ENCODE measurements around the gene FOXP2. TPM values are rescaled to one million over a fixed set of nuclear protein-coding genes. Genes with fewer than 3 reads are reported as not detected.

Gene FOXP2
- total RNA-seq, 1 experiment from 2014 or later, result 0.17 TPM

DNA sequence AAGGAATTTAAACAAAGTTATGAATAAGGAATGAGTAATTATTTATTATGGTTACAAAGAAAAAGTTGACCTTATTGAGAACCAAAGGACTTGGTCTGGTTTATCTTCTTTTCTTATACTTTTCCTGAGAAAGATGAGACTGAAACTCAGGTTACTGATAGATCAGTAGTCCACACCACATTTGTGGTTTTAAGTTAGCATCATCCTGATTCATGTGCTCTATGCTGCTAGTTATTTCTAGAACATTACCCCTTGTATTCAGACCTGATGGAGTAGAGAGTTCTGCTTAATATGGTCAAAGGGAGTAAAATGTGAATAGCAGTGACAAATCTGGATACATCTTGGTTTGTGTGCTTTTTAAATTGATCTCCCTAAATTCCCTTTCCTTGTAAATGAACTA is 63.8 kb downstream of the FOXP2 start (continued):
- TF ChIP-seq, protein P1, sequence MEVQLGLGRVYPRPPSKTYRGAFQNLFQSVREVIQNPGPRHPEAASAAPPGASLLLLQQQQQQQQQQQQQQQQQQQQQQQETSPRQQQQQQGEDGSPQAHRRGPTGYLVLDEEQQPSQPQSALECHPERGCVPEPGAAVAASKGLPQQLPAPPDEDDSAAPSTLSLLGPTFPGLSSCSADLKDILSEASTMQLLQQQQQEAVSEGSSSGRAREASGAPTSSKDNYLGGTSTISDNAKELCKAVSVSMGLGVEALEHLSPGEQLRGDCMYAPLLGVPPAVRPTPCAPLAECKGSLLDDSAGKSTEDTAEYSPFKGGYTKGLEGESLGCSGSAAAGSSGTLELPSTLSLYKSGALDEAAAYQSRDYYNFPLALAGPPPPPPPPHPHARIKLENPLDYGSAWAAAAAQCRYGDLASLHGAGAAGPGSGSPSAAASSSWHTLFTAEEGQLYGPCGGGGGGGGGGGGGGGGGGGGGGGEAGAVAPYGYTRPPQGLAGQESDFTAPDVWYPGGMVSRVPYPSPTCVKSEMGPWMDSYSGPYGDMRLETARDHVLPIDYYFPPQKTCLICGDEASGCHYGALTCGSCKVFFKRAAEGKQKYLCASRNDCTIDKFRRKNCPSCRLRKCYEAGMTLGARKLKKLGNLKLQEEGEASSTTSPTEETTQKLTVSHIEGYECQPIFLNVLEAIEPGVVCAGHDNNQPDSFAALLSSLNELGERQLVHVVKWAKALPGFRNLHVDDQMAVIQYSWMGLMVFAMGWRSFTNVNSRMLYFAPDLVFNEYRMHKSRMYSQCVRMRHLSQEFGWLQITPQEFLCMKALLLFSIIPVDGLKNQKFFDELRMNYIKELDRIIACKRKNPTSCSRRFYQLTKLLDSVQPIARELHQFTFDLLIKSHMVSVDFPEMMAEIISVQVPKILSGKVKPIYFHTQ (CRISPR knock-in tag; IDR thresholded peaks at IDR 0.05), result no peak
- TF ChIP-seq, protein P2, sequence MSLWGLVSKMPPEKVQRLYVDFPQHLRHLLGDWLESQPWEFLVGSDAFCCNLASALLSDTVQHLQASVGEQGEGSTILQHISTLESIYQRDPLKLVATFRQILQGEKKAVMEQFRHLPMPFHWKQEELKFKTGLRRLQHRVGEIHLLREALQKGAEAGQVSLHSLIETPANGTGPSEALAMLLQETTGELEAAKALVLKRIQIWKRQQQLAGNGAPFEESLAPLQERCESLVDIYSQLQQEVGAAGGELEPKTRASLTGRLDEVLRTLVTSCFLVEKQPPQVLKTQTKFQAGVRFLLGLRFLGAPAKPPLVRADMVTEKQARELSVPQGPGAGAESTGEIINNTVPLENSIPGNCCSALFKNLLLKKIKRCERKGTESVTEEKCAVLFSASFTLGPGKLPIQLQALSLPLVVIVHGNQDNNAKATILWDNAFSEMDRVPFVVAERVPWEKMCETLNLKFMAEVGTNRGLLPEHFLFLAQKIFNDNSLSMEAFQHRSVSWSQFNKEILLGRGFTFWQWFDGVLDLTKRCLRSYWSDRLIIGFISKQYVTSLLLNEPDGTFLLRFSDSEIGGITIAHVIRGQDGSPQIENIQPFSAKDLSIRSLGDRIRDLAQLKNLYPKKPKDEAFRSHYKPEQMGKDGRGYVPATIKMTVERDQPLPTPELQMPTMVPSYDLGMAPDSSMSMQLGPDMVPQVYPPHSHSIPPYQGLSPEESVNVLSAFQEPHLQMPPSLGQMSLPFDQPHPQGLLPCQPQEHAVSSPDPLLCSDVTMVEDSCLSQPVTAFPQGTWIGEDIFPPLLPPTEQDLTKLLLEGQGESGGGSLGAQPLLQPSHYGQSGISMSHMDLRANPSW (CRISPR knock-in tag; conservative IDR thresholded peaks at IDR 0.05; ENCODE audit: low read depth), result no peak

DNA sequence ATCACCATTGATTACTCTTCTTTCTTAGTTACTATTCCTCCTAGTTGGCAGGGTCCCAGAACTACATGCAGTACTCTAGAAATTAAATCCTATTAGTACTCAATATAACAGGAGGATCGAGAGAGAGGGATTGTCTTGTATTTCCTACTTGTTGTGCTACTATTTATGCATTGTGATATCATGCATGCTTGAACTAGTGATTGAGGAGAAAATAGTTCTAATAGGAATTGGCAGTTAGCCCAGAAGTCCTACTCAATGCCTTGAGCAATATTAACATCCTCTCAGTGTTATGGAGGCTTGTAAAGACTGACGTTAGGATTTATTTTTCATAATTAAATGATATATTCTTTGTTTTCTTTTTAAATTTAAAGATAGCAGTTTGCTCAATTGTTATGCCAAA is 67.4 kb downstream of the FOXP2 start:
- ChIA-PET CTCF (no interaction called here), POLR2A (no interaction called here)
- H3K27ac Mint-ChIP-seq, result no peak overlapping the region
- peaks cover 11% of the 10 kb centered on the region for H3K36me3 Mint-ChIP-seq
- peaks cover 18% of the 10 kb centered on the region for H3K9me3 Mint-ChIP-seq
- no peak for TF ChIP-seq ZNF232 (CRISPR knock-in tag; IDR thresholded peaks at IDR 0.05)
- TF ChIP-seq, protein P3, sequence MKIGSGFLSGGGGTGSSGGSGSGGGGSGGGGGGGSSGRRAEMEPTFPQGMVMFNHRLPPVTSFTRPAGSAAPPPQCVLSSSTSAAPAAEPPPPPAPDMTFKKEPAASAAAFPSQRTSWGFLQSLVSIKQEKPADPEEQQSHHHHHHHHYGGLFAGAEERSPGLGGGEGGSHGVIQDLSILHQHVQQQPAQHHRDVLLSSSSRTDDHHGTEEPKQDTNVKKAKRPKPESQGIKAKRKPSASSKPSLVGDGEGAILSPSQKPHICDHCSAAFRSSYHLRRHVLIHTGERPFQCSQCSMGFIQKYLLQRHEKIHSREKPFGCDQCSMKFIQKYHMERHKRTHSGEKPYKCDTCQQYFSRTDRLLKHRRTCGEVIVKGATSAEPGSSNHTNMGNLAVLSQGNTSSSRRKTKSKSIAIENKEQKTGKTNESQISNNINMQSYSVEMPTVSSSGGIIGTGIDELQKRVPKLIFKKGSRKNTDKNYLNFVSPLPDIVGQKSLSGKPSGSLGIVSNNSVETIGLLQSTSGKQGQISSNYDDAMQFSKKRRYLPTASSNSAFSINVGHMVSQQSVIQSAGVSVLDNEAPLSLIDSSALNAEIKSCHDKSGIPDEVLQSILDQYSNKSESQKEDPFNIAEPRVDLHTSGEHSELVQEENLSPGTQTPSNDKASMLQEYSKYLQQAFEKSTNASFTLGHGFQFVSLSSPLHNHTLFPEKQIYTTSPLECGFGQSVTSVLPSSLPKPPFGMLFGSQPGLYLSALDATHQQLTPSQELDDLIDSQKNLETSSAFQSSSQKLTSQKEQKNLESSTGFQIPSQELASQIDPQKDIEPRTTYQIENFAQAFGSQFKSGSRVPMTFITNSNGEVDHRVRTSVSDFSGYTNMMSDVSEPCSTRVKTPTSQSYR (CRISPR knock-in tag; IDR thresholded peaks at IDR 0.05), result no peak
- no peak for TF ChIP-seq CREB1 (CRISPR knock-in tag; IDR thresholded peaks at IDR 0.05)
- no peak for TF ChIP-seq SMAD4 (CRISPR knock-in tag; IDR thresholded peaks at IDR 0.05)
- TF ChIP-seq, protein P4, sequence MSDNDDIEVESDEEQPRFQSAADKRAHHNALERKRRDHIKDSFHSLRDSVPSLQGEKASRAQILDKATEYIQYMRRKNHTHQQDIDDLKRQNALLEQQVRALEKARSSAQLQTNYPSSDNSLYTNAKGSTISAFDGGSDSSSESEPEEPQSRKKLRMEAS (CRISPR knock-in tag; IDR thresholded peaks at IDR 0.05), result no peak
- TF ChIP-seq, protein P5, sequence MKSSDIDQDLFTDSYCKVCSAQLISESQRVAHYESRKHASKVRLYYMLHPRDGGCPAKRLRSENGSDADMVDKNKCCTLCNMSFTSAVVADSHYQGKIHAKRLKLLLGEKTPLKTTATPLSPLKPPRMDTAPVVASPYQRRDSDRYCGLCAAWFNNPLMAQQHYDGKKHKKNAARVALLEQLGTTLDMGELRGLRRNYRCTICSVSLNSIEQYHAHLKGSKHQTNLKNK (CRISPR knock-in tag; IDR thresholded peaks at IDR 0.05), result no peak
- TF ChIP-seq NFATC4 (CRISPR knock-in tag; IDR thresholded peaks at IDR 0.05), result no peak
- DNase-seq (ENCODE audit: low spot score) (no peak), ATAC-seq (no peak)
- no peaks in the 10 kb centered on the region for H3K27me3 Mint-ChIP-seq (ENCODE audit: low read depth)
- no peak overlapping the region for H3K4me3 Mint-ChIP-seq
- no peaks in the 10 kb centered on the region for H3K4me1 Mint-ChIP-seq

DNA sequence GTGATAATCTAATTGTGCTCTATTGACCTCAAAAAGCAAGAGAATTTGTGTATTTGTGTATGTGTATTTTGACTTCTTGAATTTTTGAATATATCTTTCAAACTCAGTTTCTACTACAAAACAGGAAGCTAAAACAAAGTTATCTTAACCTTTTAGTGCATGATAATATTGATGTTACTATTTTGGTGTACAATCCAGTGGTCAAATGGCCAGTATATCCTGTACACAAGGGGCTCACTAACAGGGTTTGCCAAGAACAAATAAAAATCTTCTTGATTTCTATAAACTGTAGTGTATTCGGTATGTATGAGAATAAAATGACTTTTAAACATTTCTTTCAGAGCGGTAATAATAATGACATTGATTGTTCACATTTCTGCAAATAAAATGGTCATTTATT is 69.6 kb downstream of the FOXP2 start:
- no peaks in the 10 kb centered on the region for H3K4me1 Mint-ChIP-seq
- no peaks in the 10 kb centered on the region for H3K27me3 Mint-ChIP-seq (ENCODE audit: low read depth)
- ChIA-PET CTCF (no interaction called here), POLR2A (no interaction called here)
- no peak overlapping the region for H3K4me3 Mint-ChIP-seq
- H3K27ac Mint-ChIP-seq, result no peak overlapping the region
- DNase-seq (ENCODE audit: low spot score), result no peak
- no peak for ATAC-seq
- H3K36me3 Mint-ChIP-seq, result peaks cover 22% of the 10 kb centered on the region
- peaks cover 29% of the 10 kb centered on the region for H3K9me3 Mint-ChIP-seq
- TF ChIP-seq, protein P6, sequence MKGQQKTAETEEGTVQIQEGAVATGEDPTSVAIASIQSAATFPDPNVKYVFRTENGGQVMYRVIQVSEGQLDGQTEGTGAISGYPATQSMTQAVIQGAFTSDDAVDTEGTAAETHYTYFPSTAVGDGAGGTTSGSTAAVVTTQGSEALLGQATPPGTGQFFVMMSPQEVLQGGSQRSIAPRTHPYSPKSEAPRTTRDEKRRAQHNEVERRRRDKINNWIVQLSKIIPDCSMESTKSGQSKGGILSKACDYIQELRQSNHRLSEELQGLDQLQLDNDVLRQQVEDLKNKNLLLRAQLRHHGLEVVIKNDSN (CRISPR knock-in tag; IDR thresholded peaks at IDR 0.05), result no peak
- TF ChIP-seq, protein P7, sequence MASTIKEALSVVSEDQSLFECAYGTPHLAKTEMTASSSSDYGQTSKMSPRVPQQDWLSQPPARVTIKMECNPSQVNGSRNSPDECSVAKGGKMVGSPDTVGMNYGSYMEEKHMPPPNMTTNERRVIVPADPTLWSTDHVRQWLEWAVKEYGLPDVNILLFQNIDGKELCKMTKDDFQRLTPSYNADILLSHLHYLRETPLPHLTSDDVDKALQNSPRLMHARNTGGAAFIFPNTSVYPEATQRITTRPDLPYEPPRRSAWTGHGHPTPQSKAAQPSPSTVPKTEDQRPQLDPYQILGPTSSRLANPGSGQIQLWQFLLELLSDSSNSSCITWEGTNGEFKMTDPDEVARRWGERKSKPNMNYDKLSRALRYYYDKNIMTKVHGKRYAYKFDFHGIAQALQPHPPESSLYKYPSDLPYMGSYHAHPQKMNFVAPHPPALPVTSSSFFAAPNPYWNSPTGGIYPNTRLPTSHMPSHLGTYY (CRISPR knock-in tag; IDR thresholded peaks at IDR 0.05), result no peak
- no peak for TF ChIP-seq ELF4 (CRISPR knock-in tag; IDR thresholded peaks at IDR 0.05; ENCODE audit: low read depth)
- no peak for TF ChIP-seq HMGA2 (CRISPR knock-in tag; IDR thresholded peaks at IDR 0.05)
- TF ChIP-seq, protein P8, sequence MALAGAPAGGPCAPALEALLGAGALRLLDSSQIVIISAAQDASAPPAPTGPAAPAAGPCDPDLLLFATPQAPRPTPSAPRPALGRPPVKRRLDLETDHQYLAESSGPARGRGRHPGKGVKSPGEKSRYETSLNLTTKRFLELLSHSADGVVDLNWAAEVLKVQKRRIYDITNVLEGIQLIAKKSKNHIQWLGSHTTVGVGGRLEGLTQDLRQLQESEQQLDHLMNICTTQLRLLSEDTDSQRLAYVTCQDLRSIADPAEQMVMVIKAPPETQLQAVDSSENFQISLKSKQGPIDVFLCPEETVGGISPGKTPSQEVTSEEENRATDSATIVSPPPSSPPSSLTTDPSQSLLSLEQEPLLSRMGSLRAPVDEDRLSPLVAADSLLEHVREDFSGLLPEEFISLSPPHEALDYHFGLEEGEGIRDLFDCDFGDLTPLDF (CRISPR knock-in tag; IDR thresholded peaks at IDR 0.05), result no peak
- no peak for TF ChIP-seq ZNF263 (CRISPR knock-in tag; IDR thresholded peaks at IDR 0.05; ENCODE audit: low read depth)
- no peak for TF ChIP-seq SMAD4 (CRISPR knock-in tag; IDR thresholded peaks at IDR 0.05)
- TF ChIP-seq, protein P1 (CRISPR knock-in tag; IDR thresholded peaks at IDR 0.05), result no peak
- no peak for TF ChIP-seq TEAD4 (CRISPR knock-in tag; IDR thresholded peaks at IDR 0.05)
- no peak for TF ChIP-seq PRRX2 (CRISPR knock-in tag; IDR thresholded peaks at IDR 0.05)
- no peak for TF ChIP-seq NR2C2 (CRISPR knock-in tag; IDR thresholded peaks at IDR 0.05)
- TF ChIP-seq RELA (CRISPR knock-in tag; IDR thresholded peaks at IDR 0.05; ENCODE audit: borderline replicate concordance), result no peak

Data from WTC11 (cell line).